Pancreas (tissue), 10 donors: Measurements from ENCODE around the gene PTH1R. TPM values are rescaled to one million over a fixed set of nuclear protein-coding genes. Genes with fewer than 3 reads are reported as not detected.

ENCODE experiments used
- ATAC-seq, 4 donors: fragments of 200-7000 bp; cut with Tn5 transposase; one replicate each; pipeline versions ENCODE4 v1.8.0 to v1.9.1; 2020; ENCODE audit warnings: mild to moderate bottlenecking in 4 of 4, moderate library complexity in 4 of 4
- DNase-seq, 6 donors: peaks; one replicate each; pipeline ENCODE4 v3.0.0-alpha.2; 2020
- FAIRE-seq: peaks from 2 replicates; lab custom pipeline; 2012; peaks lifted over from hg19 to GRCh38; lab: Jason Lieb, UNC
- H3K27ac ChIP-seq, 4 donors: fragments of 200-600 bp; sonication (generic); 1 replicate in 3 of 4; 2 replicates in 1 of 4; pipeline versions ENCODE4 v1.5.0 to v1.8.0; 2020
- H3K27me3 ChIP-seq, 4 donors: fragments of 200-600 bp; one replicate each; pipeline ENCODE4 v1.8.0; 2021
- H3K36me3 ChIP-seq, 3 donors: fragments of 200-600 bp; sonication (generic) in 1 of 3; one replicate each; pipeline versions ENCODE4 v1.5.0 to v1.8.0; 2020 to 2021
- H3K4me1 ChIP-seq, 3 donors: fragments of 200-600 bp; one replicate each; pipeline ENCODE4 v1.8.0; 2021
- H3K4me3 ChIP-seq, 4 donors: fragments of 200-600 bp; sonication (generic) in 2 of 4; one replicate each; pipeline versions ENCODE4 v1.5.0 to v1.8.0; 2020 to 2021
- H3K9me3 ChIP-seq, 4 donors: fragments of 200-600 bp; one replicate each; pipeline ENCODE4 v1.8.0; 2021
- WGBS, 2 donors: extraction: QIAGEN DNeasy Blood & Tissue Kit; methylation state at CpG; one replicate each; pipeline ENCODE4 v1.1.7; 2013; 5-methylcytosine and 5-hydroxymethylcytosine counted together
- intact Hi-C, 3 donors: fragments of 100-400 bp; cut with DNase I; formaldehyde crosslinking; loops; one replicate each; pipeline versions ENCODE4 v1.11.1 to v1.14.2; 2022
- polyA plus RNA-seq, 2 donors: library from polyadenylated mRNA; stranded (reverse); fragments of 200-250 nt; gene quantifications; one replicate each; pipeline ENCODE4 v1.2.3, GENCODE V29; 2013
- total RNA-seq, 6 donors: library from RNA; stranded (reverse); fragmentation: NEBNext Ultra II Directional in 4 of 6; extraction: Animal tissue kit (Norgen Biotek cat#: 25700) in 4 of 6; gene quantifications; one replicate each; pipeline versions ENCODE4 v1.2.1 to v1.2.4, GENCODE V29; 2021 to 2023
- TF ChIP-seq, protein P1 (sequence below), 4 donors: fragments of 200-600 bp; sonication (generic) in 3 of 4; IDR thresholded peaks; one replicate each; pipeline versions ENCODE4 v1.5.0 to v1.8.0; 2021; ENCODE audit warnings: antibody characterized with exemption in 4 of 4
- donor health status: healthy with polysubstance abuse.
- donor health status: DM: no; HTN: no; CAD: no; lungs with moderate emphysema.
- donor health status: DM: no; HTN: no; CAD: no.
- donor health status: control.
- donor health status: control.
- donor health status: Bipolar disorder and iron deficiency.
- donor health status: DM: yes; HTN: yes; CAD: no.
- donor health status: DM: no; HTN: no; CAD: no.
- donor health status: DM: no; HTN: no; CAD: no.
- donor health status: DM: yes; HTN: yes; CAD: no.

The PTH1R gene
- total and polyA plus RNA-seq, 8 donors: 0.49 to 34.8 (median 2.0) TPM

DNA sequence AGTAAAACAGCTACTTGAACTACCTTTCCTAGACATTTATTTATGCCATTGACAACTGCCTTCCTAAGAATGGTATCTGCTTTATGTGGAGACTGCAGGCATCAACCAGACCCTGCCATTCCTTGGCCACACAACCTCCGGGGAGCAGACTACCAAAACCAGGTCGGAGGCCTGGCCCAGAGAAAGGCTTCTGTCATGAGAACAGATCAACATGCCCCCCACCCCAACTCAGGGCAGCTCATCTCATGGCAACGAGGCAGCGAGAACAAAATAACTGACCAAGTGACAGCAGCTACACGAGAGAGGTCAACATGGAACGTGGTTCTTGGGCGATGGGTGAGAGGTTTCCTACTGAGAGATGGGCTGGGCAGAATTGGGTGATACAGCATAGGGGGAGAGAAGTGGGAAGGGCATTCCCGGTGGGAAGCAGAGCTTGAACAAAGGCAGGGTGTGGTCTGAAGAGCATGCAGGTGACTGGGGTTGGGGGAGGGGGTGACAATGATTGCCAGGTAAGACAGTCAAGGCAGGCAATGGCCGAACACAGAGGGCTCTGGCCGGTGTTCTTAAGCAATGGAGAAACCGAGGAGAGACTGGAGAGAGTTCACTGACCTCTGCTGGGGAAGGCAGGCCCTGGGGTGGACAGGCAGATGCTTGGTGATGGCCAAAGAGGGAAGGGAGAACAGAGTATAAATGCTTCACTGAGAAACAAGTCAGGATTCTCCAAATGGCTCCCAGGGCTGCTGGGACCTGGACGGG is 65.1 kb downstream of the PTH1R start:
- DNase-seq (no peak), ATAC-seq (no peak), FAIRE-seq (no peak)
- intact Hi-C loops: loop anchor here in 1 of 3 donors (5.0 kb wide), 1 partner anchor 40 kb away; no protein-coding TSS in a partner anchor
- Histone ChIP-seq H3K9me3 (no peaks in the 10 kb centered on the region), H3K27ac (peak overlapping the region; percentile 91 to 97 (median 92)), H3K27me3 (no peaks in the 10 kb centered on the region), H3K36me3 (peaks cover 0 to 11% (median 0%) of the 10 kb centered on the region in 3 donors), H3K4me3 (peak overlapping the region in 2 of 4 donors; percentile 11 to 25), H3K4me1 (peaks cover 78 to 85% (median 82%) of the 10 kb centered on the region in 3 donors)
- 59 to 61% methylated on average over 12 of the region's 12 CpGs for WGBS, 2 donors
- TF ChIP-seq, protein P1, sequence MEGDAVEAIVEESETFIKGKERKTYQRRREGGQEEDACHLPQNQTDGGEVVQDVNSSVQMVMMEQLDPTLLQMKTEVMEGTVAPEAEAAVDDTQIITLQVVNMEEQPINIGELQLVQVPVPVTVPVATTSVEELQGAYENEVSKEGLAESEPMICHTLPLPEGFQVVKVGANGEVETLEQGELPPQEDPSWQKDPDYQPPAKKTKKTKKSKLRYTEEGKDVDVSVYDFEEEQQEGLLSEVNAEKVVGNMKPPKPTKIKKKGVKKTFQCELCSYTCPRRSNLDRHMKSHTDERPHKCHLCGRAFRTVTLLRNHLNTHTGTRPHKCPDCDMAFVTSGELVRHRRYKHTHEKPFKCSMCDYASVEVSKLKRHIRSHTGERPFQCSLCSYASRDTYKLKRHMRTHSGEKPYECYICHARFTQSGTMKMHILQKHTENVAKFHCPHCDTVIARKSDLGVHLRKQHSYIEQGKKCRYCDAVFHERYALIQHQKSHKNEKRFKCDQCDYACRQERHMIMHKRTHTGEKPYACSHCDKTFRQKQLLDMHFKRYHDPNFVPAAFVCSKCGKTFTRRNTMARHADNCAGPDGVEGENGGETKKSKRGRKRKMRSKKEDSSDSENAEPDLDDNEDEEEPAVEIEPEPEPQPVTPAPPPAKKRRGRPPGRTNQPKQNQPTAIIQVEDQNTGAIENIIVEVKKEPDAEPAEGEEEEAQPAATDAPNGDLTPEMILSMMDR (IDR thresholded peaks at IDR 0.05): no peak

DNA sequence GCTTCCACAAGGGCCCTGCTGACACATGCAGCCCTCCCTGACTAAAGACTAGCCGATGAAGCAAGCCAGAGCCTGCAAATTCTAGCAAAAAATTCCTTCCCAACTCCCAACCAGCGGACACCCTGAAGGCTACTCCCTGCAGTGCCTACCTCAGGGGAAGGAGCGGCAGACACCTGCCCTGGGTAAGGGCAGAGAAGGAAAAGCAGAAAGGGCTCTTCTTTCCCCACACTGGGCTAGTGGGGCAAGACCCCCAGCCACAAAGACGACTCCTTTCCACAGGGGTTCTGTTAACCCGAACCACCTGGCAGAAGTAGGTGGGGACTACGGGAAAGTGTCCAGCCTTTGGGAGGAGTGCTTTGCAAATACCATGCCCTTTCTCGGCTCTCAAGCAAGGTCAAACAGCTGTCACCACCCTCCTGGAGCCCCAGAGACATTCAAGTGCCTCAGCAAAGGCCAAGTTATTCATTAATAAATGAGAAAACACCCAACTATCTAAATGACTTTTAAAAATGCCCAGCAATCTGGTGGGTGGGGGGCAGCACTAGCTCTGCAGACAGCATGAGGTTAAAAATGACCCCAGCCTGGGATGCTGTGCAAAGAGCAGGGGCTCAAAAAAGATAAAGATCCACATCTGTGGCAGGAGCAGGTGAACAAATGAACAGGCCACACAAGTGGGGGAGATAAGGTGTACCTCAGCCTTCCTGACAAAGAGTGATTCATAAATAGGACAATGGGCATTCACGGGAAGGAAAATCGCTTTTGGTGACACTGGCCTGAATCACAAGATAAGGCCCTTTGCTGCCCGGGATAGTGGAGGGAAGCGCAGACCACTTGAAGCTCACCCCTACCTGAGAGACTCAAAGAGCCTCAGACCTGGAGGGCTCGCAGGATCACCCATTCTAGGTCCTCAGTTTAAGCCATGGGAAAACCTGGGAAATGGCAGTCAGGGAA is 66.0 kb downstream of the PTH1R start:
- H3K27me3 ChIP-seq: no peaks in the 10 kb centered on the region
- FAIRE-seq: no peak
- peak in 5 of 6 donors; percentile 71 to 84 (median 75) for DNase-seq
- peaks cover 0 to 11% (median 0%) of the 10 kb centered on the region in 3 donors for H3K36me3 ChIP-seq
- peak; percentile 39 to 72 (median 68) for ATAC-seq
- peaks cover 77 to 85% (median 78%) of the 10 kb centered on the region in 3 donors for H3K4me1 ChIP-seq
- peak overlapping the region in 2 of 4 donors; percentile 11 to 25 for H3K4me3 ChIP-seq
- WGBS, 2 donors: 16 to 21% methylated on average over 12 of the region's 12 CpGs
- intact Hi-C loops: loop anchor here in 1 of 3 donors (5.0 kb wide), 1 partner anchor 39 kb away; no protein-coding TSS in a partner anchor
- peak overlapping the region; percentile 91 to 97 (median 92) for H3K27ac ChIP-seq
- TF ChIP-seq, protein P1 (IDR thresholded peaks at IDR 0.05): no peak
- H3K9me3 ChIP-seq: no peaks in the 10 kb centered on the region

DNA sequence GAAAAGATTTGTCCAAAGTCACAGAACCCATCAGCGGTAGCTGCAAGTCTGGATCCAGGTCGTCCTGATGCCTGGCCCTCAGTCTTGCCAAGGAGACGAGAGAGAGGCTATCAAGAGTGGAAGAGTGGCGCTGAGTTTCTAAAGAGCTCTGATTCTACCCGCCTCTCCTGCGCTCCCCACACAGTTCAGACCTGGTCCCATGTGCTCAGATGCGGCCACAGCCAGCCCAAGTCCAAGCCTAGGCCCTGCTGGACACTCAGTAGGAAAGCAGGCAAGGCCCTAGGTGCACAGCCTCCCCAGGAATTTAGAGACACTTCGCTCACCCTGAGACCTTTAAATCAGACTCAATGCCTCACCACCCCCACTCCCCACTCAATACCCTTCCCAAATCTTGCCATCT is 66.7 kb downstream of the PTH1R start:
- peak in 1 of 4 donors; percentile 3 for ATAC-seq
- peak in 1 of 6 donors; percentile 28 for DNase-seq
- Histone ChIP-seq H3K27ac (peak overlapping the region; percentile 91 to 97 (median 92)), H3K4me1 (peaks cover 77 to 85% (median 78%) of the 10 kb centered on the region in 3 donors), H3K27me3 (no peaks in the 10 kb centered on the region), H3K4me3 (no peak overlapping the region), H3K36me3 (peaks cover 0 to 11% (median 0%) of the 10 kb centered on the region in 3 donors), H3K9me3 (no peaks in the 10 kb centered on the region)
- TF ChIP-seq, protein P1 (IDR thresholded peaks at IDR 0.05): no peak
- 49 to 52% methylated on average over 8 of the region's 8 CpGs for WGBS, 2 donors
- FAIRE-seq: no peak
- intact Hi-C loops: loop anchor here in 1 of 3 donors (5.0 kb wide), 1 partner anchor 38 kb away; no protein-coding TSS in a partner anchor

DNA sequence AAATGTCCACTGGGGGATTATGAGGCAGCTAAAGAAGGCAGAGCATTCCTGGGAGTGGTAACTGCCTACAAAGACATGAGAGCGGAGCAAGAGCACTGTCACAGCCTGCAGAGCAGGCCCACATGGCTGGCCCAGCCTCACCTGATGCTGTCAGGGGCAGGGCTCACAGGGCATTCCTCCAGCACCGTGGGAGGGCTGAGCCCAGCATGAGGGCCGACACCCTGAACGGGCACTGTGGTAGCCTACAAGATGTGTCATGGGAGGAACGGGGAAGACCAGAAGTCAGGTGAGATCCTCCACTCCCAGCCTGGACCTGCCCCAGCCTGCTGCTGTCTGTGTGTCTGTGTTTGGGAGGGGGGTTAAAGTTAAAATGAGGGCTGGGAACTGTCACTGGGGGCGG is 68.9 kb downstream of the PTH1R start:
- Histone ChIP-seq H3K4me3 (no peak overlapping the region), H3K27me3 (no peaks in the 10 kb centered on the region), H3K27ac (peak overlapping the region; percentile 91 to 97 (median 92)), H3K36me3 (no peaks in the 10 kb centered on the region), H3K9me3 (no peaks in the 10 kb centered on the region), H3K4me1 (peaks cover 78 to 96% (median 93%) of the 10 kb centered on the region in 3 donors)
- DNase-seq (peak in 4 of 6 donors; percentile 61 to 80 (median 70)), FAIRE-seq (no peak), ATAC-seq (peak; percentile 7 to 15 (median 12))
- TF ChIP-seq, protein P1 (IDR thresholded peaks at IDR 0.05): no peak
- intact Hi-C loops: no loop called here
- 25 to 34% methylated on average over 6 of the region's 6 CpGs for WGBS, 2 donors
